ENCODE measurements around the gene NRCAM. TPM values are rescaled to one million over a fixed set of nuclear protein-coding genes. Genes with fewer than 3 reads are reported as not detected.

The NRCAM gene
- total RNA-seq, 1 donor, result 1.3 TPM

- no peak for DNase-seq (ENCODE audit: low read depth)
- peak overlapping the region; percentile 30 for H3K4me3 ChIP-seq (ENCODE audit: low read depth, low read length)
- TF ChIP-seq CTCF (IDR thresholded peaks at IDR 0.05; ENCODE audit: insufficient read depth, low read depth, low read length), result no peak
Measured at GRCh38 chr7:108454317-108454673, 1.9 kb downstream of the NRCAM start.

GRCh38 chr7:108453320-108453719, 2.9 kb downstream of the NRCAM start:
- H3K4me3 ChIP-seq (ENCODE audit: low read depth, low read length), result no peak overlapping the region
- DNase-seq (ENCODE audit: low read depth), result no peak
- no peak for TF ChIP-seq CTCF (IDR thresholded peaks at IDR 0.05; ENCODE audit: insufficient read depth, low read depth, low read length)

- TF ChIP-seq CTCF (IDR thresholded peaks at IDR 0.05; ENCODE audit: insufficient read depth, low read depth, low read length), result peak; percentile 69
- no peak overlapping the region for H3K4me3 ChIP-seq (ENCODE audit: low read depth, low read length)
- DNase-seq (ENCODE audit: low read depth), result peak; percentile 24
Measured at GRCh38 chr7:108452707-108453106, 3.5 kb downstream of the NRCAM start.

- TF ChIP-seq CTCF (IDR thresholded peaks at IDR 0.05; ENCODE audit: insufficient read depth, low read depth, low read length), result no peak
- no peak overlapping the region for H3K4me3 ChIP-seq (ENCODE audit: low read depth, low read length)
- DNase-seq (ENCODE audit: low read depth), result no peak
Measured at GRCh38 chr7:108451296-108451848, 4.9 kb downstream of the NRCAM start.

- H3K4me3 ChIP-seq (ENCODE audit: low read depth, low read length), result no peak overlapping the region
- no peak for TF ChIP-seq CTCF (IDR thresholded peaks at IDR 0.05; ENCODE audit: insufficient read depth, low read depth, low read length)
- DNase-seq (ENCODE audit: low read depth), result no peak
Measured at GRCh38 chr7:108450160-108450559, 6.1 kb downstream of the NRCAM start.

- DNase-seq (ENCODE audit: low read depth), result no peak
- H3K4me3 ChIP-seq (ENCODE audit: low read depth, low read length), result no peak overlapping the region
- no peak for TF ChIP-seq CTCF (IDR thresholded peaks at IDR 0.05; ENCODE audit: insufficient read depth, low read depth, low read length)
Measured at GRCh38 chr7:108449521-108449920, 6.7 kb downstream of the NRCAM start.
